HG03565 (cell line): Measurements from ENCODE around the gene HSPA1B.
A peak's percentile ranks its signal among the peaks of the same experiment; 100 is the strongest.
"Not testable (repeated sequence)": the region's sequence is repeated elsewhere in the genome, so short reads cannot be mapped to it uniquely, and the experiment has no call there.

ENCODE experiments used
- ATAC-seq: cut with Tn5 transposase; IDR thresholded peaks from one replicate; pipeline ENCODE4 v1.9.1; 2021; ENCODE audit warnings: mild to moderate bottlenecking, moderate library complexity; ENCODE audit not compliant: unreplicated experiment

The HSPA1B gene

DNA sequence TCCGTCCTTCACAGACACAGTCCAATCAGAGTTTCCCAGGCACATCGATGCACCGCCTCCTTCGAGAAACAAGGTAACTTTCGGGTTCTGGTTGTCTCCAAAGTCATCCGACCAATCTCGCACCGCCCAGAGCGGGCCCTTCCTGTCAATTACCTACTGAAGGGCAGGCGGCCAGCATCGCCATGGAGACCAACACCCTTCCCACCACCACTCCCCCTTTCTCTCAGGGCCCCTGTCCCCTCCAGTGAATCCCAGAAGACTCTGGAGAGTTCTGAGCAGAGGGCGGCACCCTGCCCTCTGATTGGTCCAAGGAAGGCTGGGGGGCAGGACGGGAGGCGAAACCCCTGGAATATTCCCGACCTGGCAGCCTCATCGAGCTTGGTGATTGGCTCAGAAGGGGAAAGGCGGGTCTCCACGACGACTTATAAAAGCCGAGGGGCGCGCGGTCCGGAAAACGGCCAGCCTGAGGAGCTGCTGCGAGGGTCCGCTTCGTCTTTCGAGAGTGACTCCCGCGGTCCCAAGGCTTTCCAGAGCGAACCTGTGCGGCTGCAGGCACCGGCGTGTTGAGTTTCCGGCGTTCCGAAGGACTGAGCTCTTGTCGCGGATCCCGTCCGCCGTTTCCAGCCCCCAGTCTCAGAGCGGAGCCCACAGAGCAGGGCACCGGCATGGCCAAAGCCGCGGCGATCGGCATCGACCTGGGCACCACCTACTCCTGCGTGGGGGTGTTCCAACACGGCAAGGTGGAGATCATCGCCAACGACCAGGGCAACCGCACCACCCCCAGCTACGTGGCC lies at the start of gene HSPA1B:
HSPA1B (plus strand) TSS at position 453 of the 794 bp plus-strand sequence; CDS start at position 666, 213 bp downstream.
- peak; percentile 52 for ATAC-seq

DNA sequence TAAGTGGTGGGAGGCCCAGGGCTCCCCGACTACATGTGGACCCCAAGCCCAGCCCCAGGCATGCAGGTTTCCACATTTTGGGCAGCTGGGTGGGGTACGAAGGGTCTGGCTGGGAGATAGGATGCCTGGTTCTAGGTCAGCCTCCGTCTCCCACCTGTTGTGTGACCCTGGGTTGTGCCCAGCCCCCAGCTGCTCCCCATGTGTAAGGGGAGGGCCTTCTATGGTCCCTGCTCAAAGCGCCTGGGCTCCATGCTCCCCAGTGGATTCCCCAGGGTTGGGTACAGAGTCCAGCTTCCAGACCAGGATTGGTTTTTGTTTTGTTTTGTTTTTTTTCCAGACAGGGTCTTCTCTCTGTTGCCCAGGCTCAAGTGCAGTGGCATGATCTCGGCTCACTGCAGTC lies 49.3 kb upstream of the HSPA1B start:
- no peak for ATAC-seq

DNA sequence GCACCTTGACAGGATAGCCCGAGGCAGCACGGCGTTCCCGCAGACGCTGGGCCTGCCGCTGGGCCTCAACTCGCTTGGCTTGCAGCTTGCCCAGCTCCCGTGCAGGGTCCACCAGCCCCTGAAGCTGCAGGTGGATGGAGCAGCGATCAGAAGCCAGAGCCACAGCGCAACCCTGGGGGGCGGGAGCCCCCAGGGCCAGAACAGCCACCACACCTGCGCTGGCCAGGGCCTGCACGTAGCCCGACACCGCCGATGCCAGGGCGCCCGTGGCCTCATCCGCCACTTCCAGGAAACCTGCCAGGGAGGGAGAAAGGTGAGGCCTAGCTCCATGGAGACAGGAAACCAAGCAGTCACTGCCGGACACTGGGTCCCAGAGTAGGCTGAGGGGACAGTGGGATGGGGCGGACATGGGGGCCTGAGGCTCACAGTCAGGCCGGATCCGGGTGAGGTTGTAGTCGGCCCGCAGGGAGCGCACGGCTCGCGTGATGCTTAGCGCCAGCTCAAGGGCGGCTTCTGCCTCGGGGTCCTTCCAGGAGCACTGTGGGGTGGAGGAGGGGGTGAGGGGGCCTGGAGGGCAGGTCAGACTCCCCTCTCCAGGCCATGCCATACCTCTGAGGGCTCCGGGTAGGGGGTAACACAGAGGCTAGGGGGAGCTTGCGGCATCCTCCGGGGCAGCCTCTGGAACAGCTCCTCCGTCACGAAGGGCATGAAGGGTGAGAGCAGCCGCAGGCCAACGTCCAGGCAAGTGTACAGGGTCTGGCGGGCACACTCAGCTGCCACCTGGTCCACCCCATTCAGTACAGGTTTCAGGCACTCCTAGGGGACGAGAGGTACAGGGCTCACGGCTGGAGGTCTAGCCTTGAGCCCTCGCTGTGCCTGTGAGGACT lies 48.3 kb upstream of the HSPA1B start:
- no peak for ATAC-seq

DNA sequence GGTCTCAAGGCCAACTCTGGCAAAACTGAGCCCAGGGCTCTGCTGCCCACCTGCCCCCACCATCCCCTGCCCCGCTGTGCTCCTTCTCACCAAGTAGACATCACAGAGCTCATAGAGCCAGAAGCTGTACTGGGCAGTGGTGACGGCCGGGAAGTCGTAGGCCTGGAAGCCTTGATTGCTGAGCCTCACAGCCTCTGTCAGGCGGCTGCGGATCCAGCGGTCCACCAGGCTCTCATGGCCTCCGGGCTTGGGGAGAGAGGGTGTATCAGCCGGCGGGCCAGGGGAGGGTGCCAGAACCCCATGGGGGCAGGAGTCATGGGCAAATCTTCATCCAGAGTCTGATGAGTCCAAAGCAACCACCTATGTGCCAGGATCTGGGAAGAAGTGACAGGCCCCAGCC lies 47.6 kb upstream of the HSPA1B start:
- ATAC-seq = no peak

DNA sequence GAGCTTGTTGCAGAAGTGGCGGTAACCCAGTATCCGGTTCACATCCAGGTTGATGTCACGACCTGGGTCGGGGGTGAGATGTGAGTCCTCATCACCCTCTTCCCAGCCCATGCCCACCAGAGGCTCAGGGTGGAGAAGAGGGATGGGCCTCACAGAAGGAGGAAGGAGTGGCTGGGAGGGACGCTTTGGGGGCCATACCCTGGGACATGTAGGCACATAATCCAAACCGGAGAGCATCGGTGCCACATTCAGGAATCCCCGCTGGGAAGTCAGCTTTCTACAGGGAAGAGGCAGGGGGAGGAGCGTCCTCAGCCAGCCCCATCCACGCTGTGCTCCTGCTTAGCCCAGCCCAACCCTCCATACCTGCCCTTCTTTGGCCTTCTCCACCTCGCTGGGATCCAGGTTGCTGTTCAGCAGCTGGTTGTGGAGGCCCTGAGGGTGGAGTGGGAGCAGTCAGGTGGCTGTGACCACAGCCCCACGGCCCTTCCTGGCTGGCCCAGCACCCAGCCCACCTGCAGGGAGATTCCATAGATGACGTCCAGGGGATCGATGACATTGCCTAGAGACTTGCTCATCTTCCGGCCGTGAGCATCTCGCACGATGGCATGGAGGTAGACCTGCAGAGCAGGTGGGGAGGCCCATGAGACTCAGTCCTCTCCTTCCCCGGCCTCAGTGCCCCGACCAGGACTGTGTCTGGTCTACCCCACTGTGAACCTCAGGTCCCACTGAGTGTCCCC lies 46.9 kb upstream of the HSPA1B start:
- no peak for ATAC-seq

DNA sequence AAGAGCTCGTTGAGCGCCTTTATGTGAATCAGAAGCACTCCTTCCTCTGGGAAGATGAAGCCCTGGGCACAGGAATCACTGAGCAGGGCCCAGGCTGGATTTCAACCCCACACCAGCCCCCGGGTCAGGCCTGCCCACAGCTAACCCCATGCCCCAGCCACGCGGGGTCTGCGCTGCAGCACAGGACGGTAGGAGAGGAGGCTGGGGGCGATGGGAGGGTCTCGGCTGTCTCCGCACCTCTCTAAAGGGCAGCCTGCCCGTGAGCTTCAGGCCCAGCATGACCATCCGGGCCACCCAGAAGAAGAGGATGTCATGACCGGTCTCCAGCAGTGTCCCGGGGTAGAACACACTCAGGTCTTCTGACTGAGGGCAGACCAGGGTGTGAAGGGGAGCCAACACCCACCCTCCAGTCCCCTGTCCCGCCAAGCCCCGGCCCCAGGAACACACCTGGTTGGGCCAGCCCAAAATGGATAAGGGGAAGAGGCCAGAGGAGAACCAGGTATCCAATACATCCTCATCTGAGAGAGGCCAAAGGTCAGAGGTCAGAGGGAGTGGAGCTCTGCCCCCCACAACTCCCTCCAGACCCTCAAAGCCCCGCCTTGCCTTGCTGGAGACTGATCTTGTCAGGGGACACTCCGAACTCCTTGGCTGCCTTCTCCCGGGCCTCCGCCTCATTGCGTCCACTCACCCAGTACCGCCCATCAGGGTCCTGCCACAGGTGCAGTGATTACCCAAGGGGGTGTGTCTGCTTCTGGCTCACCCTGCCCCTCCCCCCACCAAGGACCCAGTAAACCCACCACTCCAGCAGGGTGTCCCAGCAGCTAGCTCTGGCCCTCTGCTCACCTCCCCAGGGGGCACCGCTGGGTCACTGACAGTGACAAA lies 46.1 kb upstream of the HSPA1B start:
- ATAC-seq = no peak

DNA sequence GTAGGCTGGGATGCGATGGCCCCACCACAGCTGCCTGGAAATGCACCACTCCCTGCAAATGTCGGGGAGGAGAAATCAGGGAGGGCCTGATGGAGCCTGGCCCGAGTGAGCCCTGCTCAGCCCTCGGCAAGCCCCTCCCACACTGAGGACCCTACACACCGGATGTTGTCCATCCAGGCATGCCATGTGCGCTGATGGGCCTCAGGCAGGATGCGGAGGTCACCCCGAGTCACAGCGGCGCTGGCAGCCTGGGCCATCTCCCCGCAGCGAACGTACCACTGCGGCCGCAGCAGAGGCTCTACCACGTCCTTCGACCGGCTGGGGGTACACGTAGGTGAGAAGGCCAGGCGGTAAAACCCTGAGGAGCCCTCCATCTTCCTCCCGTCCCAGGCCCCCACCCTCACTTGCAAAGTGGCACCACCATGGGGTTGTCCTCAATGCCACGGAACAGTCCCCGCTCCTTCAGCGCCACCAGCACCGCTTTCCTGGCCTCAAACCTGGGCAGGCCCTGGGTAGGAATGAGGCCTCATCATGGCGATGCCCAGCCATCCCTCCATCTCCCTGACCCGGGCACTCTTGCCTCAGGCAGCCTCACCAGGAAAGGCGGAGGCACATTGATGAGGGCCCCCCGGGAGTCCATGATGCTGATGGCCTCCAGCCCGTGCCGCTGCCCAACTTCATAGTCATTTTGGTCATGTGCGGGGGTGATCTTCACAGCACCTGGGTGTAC lies 45.2 kb upstream of the HSPA1B start:
- ATAC-seq = no peak

DNA sequence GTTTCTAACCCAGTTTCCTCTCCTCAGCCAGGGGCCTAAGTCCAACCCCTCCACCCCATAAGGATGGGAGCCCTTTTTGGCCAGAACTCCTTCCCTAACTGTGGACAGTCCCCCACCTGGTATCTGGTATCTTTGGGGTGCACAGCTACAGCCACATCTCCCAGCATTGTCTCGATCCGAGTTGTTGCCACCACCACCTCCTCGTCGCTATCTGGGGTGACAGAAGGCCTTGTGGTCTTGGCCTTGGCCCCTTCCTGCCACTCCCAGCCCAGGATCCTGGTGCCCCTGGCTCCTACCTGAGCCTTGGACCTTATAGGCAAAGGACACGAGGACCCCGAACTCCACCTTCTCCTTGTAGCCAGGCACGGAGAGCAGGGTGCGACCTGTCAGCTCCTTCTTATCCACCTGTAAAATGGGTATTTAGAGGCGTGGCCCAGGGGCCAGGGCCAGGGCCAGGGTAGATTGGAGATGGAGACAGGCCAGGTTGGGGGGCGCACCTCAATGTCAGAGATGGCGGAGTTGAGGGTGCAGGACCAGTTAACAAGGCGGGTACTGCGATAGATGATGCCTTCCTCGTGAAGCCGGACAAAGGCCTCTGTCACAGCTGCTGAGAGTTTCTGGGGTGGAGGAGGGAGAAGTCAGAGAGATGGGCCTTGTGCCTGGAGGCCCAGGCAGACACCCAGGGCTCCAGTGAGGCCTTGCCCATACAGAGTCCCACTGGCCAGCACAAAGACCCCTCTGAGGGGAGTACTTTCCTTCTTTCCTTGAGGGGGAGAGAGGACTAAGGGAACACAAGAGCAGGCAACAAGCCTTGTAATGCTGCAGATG lies 43.2 kb upstream of the HSPA1B start:
- ATAC-seq = no peak

DNA sequence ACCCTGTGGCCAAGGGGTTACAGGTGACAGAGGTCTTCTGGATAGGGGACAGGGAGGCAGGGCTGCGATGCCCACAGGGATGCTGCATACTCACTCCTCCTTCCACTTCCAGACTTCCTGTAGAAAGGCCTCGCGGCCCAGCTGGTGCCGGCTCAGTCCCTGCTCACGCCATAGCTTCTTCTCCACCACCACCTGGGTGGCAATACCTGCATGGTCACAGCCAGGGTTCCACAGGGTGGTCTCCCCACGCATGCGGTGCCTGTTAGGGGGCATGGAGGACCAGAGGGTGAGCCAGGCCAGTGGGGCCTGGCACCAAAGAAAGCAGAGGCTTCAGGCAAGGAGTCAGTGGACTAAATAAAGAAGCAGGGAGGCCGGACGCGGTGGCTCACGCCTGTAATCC lies 42.1 kb upstream of the HSPA1B start:
- ATAC-seq = no peak

DNA sequence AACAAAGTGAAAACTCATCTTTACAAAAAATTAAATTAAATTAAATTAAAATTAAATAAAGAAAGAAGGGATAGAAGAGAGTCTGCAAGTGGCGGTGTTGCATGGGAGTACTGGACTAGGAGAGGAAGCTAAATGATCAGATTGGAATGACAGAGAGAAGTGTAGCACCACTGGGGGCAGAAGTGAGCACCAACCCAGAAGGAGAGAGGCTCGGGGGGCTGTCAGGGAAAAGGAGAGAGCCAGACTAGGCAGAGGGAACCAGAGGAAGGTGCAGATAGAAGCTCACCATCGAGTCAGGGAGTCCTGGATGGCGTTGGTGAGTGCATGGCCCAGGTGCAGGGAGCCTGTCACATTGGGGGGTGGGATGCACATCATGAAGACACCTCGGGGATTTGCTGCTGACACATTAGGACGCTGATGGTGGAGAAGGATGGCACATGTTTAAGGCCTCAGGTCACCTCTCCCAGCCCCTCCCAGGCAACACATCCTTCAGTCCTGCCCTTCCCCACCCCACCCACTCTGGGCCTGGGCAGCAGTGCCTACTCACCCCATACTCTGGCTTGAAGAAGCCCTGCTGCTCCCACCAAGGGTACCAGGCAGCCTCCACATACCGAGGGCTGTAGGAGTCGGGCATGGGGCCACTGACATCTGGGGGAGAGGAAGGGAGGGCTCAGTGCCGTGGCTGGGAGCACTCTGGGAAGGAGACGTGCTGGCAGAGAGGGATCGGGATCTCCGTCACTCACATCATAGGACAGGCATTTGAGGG lies 36.0 kb upstream of the HSPA1B start:
- no peak for ATAC-seq

DNA sequence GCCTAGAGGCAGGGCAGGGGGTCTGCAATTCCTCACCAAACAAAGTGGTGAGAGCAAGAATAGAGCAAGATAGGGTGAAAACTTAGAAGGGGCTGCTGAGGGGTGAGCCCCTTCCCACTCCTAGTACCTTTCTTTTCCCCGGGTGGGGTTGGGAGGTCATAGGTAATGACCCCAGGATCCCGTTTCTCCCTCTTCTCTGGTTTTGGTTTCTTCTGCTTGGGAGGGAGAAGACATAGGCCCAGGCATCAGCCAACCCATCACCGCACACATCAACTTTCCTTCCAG lies 35.5 kb upstream of the HSPA1B start:
- no peak for ATAC-seq

DNA sequence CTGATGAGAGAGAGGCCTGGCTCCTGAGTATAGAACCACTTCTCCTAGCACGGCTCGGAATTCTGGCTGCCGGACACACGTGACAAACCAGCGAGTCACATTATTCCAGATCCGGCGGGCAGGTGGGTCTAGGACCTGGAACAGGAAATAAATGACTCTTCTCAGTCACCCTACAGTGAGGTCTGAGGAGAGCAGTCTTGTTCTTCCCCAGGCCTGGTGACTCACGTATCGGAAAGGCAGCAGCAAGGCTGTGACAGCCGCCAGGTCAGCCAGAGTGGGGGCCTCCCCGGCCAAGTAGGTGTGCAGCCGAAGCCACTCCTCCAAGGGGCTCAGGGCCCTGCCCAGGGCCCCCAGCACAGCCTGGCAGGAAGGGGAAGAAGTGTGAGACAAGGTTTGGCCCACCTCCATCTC lies 34.8 kb upstream of the HSPA1B start:
- ATAC-seq = no peak

DNA sequence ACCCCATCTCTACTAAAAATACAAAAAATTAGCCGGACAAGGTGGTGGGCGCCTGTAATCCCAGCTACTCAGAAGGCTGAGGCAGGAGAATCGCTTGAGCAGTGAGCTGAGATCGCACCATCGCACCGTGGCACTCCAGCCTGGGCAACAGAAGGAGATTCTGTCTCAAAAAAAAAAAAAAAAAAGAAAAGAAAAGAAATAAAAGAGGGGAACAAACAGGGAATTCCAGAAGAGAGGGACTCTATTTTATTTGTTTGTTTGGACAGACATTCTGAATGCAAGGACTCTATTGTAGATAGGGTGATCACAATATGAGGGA lies 33.7 kb upstream of the HSPA1B start:
- ATAC-seq = not testable (repeated sequence)

DNA sequence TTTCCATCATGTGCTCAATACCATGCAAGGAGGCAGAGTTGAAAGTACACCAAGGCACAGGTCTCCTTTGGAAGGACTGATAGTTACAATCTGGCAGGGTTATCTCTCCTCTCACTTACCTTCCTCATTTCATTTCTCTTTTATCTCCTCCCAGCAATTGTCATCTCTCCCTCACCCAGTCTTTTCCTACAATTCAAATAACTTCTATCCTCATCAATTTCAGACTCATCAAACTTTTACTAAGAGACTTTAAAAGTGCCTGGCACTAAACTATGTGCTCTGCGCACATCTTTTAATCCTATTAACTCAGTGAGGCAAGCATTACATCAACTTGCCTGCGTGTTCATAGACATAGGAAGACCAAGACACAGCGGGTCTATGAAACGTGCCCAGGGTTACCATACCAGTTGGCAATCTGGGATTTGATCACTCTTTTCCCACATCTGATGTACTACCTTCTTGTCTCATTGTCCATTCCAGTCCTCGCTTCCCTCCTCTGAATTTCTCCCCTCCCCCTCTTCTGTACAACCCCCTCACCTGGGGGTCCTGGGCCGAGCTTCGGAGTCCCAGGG lies 33.2 kb upstream of the HSPA1B start:
- no peak for ATAC-seq

DNA sequence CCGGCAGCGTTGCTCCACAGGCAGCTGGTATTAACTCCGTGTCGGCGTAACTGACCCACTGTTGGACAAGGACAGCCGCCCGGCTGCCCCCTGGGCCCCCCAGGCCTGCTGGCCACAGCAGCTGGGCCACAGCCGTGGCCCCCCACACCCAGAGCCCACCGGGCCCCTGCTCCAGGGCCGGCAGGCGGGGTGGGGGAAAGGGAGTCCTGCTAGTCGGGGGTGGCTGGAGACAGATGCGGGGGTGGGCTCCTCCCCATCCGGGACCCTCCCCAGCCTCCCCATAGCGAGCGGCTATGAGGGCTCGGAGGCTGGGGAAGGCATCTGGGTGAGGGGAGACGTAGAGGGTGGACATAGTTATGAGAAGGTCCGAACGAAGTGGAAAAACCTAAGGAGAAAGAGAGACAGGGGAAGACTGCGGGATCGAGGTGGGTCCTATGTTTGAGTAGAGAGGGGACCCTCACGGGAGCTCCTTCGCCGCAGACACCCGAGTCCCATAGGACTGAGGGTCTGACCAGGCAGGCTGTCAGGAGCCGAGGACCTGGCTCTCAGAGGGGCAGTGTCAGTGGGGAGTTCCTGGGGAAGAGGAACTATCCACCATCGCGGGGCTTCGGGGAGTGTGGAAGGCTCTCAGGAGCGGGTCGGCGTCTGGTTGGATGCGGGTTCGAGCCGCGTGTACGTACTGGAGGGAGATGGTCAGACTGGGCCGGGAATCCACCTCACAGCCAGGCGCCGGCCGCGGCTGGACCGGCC lies 32.5 kb upstream of the HSPA1B start:
- ATAC-seq = no peak

DNA sequence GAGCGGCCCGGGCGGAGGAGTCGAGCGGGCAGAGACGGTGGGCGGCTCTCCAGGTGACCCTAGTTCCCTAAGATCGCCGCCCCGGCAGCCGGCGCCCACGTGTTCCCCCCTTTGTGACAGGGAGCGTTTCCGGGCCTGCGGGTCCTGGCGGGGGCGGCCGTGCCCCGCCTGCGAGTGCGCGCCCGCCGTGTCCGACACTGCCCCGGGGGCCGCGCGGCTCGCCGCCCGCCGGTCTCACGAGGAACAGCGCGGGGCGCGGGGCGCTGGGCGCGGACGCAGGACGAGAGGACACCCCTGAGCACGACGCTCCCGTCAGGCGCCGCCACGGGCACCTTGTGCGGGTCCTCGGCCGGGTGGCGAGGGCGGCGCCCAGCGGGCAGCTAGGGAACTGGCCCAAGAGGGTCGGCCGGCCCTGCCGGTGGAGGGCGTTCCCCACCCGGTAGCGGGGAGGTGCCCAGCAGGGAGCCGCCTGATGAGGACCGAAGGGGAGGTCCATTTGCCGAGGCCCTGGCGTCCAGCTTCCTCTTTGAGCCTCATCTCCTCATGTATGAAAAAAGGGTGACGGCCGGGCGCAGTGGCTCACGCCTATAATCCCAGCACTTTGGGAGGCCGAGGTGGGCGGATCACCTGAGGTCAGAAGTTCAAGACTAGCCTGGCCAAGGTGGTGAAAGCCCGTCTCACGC lies 31.8 kb upstream of the HSPA1B start, which contains the start of gene VARS1:
VARS1 (minus strand) TSS at position 137 of the 683 bp plus-strand sequence. CDS start 535 bp downstream, outside the sequence.
- peak; percentile 63 for ATAC-seq

DNA sequence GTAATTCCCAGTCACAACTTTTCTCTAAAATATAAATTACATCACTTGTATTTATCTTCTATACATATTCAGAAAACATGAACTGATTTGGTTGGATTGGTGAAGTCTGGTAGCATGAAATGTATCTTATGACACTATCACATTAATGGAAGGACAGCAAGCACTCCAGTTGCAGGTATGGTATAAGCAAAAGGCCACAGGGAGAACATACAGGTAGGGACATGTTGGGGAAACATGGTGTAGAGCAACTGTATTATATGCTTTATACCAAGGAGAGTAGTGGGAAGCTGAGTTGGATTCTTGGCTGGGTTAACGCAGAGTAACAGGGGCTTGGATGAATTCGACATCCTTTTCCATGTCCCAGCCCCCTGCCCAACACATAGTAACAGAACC lies 30.5 kb upstream of the HSPA1B start:
- no peak for ATAC-seq
